ENCODE data around the gene XYLT2. TPM values are rescaled to one million over a fixed set of nuclear protein-coding genes. Genes with fewer than 3 reads are reported as not detected.
A peak's percentile ranks its signal among the peaks of the same experiment; 100 is the strongest.

Gene XYLT2
- total and polyA plus RNA-seq, 9 of the 15 experiments (the other 6 are each of a cell fraction or from before 2014, with no cell fraction given): 0.63 to 9.1 (median 4.3) TPM

DNA sequence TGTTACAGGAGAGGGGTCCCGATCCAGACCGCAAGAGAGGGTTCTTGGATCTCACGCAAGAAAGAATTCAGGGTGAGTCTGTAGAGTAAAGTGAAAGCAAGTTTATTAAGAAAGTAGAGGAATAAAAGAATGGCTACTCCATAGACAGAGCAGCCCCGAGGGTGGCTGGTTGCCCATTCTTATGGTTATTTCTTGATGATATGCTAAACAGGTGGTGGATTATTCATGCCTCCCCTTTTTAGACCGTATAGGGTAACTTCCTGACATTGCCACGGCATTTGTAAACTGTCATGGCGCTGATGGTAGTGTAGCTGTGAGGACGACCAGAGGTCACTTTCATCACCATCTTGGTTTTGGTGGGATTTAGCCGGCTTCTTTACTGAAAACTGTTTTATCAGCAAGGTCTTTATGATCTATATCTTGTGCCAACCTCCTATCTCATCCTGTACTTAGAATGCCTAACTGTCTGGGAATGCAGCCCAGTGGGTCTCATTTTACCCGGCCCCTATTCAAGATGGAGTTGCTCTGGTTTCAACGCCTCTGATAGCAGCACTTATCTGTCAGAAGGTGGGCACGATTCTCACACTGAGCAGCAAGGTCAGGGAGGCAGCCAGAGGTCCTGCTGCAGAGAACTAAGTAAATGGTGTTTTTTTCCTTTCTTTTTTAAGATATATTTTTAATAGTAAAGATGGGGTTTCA is 26.5 kb upstream of the XYLT2 start (continued):
- TF ChIP-seq, protein P1, sequence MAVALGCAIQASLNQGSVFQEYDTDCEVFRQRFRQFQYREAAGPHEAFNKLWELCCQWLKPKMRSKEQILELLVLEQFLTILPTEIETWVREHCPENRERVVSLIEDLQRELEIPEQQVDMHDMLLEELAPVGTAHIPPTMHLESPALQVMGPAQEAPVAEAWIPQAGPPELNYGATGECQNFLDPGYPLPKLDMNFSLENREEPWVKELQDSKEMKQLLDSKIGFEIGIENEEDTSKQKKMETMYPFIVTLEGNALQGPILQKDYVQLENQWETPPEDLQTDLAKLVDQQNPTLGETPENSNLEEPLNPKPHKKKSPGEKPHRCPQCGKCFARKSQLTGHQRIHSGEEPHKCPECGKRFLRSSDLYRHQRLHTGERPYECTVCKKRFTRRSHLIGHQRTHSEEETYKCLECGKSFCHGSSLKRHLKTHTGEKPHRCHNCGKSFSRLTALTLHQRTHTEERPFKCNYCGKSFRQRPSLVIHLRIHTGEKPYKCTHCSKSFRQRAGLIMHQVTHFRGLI (CRISPR knock-in tag; IDR thresholded peaks at IDR 0.05): peak; percentile 89
- TF ChIP-seq, protein P2, sequence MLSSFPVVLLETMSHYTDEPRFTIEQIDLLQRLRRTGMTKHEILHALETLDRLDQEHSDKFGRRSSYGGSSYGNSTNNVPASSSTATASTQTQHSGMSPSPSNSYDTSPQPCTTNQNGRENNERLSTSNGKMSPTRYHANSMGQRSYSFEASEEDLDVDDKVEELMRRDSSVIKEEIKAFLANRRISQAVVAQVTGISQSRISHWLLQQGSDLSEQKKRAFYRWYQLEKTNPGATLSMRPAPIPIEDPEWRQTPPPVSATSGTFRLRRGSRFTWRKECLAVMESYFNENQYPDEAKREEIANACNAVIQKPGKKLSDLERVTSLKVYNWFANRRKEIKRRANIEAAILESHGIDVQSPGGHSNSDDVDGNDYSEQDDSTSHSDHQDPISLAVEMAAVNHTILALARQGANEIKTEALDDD (IDR thresholded peaks at IDR 0.05): no peak
- TF ChIP-seq ZNF253 (CRISPR knock-in tag; conservative IDR thresholded peaks at IDR 0.05) (no peak), ZNF175 (CRISPR knock-in tag; IDR thresholded peaks at IDR 0.05; ENCODE audit: low read depth) (peak; percentile 94), HIVEP1 (CRISPR knock-in tag; IDR thresholded peaks at IDR 0.05) (peak; percentile 90), CXXC5 (CRISPR knock-in tag; IDR thresholded peaks at IDR 0.05) (peak; percentile 52; the same call in 1 of the 2 replicates), ARHGAP35 (IDR thresholded peaks at IDR 0.05; ENCODE audit: partially characterized antibody) (no peak), ELF1 (tag; IDR thresholded peaks at IDR 0.05) (no peak), LCOR (CRISPR knock-in tag; IDR thresholded peaks at IDR 0.05) (no peak), BRD9 (IDR thresholded peaks at IDR 0.05; ENCODE audit: low read depth, partially characterized antibody) (no peak), SMAD2 (IDR thresholded peaks at IDR 0.05; ENCODE audit: low read depth, low read length) (no peak)
- TF ChIP-seq, protein P3, sequence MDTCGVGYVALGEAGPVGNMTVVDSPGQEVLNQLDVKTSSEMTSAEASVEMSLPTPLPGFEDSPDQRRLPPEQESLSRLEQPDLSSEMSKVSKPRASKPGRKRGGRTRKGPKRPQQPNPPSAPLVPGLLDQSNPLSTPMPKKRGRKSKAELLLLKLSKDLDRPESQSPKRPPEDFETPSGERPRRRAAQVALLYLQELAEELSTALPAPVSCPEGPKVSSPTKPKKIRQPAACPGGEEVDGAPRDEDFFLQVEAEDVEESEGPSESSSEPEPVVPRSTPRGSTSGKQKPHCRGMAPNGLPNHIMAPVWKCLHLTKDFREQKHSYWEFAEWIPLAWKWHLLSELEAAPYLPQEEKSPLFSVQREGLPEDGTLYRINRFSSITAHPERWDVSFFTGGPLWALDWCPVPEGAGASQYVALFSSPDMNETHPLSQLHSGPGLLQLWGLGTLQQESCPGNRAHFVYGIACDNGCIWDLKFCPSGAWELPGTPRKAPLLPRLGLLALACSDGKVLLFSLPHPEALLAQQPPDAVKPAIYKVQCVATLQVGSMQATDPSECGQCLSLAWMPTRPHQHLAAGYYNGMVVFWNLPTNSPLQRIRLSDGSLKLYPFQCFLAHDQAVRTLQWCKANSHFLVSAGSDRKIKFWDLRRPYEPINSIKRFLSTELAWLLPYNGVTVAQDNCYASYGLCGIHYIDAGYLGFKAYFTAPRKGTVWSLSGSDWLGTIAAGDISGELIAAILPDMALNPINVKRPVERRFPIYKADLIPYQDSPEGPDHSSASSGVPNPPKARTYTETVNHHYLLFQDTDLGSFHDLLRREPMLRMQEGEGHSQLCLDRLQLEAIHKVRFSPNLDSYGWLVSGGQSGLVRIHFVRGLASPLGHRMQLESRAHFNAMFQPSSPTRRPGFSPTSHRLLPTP (IDR thresholded peaks at IDR 0.05; ENCODE audit: borderline replicate concordance, extremely low read depth, insufficient read length): no peak
- TF ChIP-seq, protein P4, sequence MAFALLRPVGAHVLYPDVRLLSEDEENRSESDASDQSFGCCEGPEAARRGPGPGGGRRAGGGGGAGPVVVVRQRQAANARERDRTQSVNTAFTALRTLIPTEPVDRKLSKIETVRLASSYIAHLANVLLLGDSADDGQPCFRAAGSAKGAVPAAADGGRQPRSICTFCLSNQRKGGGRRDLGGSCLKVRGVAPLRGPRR (CRISPR knock-in tag; IDR thresholded peaks at IDR 0.05): no peak
- TF ChIP-seq, protein P5, sequence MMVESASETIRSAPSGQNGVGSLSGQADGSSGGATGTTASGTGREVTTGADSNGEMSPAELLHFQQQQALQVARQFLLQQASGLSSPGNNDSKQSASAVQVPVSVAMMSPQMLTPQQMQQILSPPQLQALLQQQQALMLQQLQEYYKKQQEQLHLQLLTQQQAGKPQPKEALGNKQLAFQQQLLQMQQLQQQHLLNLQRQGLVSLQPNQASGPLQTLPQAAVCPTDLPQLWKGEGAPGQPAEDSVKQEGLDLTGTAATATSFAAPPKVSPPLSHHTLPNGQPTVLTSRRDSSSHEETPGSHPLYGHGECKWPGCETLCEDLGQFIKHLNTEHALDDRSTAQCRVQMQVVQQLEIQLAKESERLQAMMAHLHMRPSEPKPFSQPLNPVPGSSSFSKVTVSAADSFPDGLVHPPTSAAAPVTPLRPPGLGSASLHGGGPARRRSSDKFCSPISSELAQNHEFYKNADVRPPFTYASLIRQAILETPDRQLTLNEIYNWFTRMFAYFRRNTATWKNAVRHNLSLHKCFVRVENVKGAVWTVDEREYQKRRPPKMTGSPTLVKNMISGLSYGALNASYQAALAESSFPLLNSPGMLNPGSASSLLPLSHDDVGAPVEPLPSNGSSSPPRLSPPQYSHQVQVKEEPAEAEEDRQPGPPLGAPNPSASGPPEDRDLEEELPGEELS (CRISPR knock-in tag; IDR thresholded peaks at IDR 0.05; ENCODE audit: borderline replicate concordance): no peak
- TF ChIP-seq, protein P6, sequence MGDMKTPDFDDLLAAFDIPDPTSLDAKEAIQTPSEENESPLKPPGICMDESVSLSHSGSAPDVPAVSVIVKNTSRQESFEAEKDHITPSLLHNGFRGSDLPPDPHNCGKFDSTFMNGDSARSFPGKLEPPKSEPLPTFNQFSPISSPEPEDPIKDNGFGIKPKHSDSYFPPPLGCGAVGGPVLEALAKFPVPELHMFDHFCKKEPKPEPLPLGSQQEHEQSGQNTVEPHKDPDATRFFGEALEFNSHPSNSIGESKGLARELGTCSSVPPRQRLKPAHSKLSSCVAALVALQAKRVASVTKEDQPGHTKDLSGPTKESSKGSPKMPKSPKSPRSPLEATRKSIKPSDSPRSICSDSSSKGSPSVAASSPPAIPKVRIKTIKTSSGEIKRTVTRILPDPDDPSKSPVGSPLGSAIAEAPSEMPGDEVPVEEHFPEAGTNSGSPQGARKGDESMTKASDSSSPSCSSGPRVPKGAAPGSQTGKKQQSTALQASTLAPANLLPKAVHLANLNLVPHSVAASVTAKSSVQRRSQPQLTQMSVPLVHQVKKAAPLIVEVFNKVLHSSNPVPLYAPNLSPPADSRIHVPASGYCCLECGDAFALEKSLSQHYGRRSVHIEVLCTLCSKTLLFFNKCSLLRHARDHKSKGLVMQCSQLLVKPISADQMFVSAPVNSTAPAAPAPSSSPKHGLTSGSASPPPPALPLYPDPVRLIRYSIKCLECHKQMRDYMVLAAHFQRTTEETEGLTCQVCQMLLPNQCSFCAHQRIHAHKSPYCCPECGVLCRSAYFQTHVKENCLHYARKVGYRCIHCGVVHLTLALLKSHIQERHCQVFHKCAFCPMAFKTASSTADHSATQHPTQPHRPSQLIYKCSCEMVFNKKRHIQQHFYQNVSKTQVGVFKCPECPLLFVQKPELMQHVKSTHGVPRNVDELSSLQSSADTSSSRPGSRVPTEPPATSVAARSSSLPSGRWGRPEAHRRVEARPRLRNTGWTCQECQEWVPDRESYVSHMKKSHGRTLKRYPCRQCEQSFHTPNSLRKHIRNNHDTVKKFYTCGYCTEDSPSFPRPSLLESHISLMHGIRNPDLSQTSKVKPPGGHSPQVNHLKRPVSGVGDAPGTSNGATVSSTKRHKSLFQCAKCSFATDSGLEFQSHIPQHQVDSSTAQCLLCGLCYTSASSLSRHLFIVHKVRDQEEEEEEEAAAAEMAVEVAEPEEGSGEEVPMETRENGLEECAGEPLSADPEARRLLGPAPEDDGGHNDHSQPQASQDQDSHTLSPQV (IDR thresholded peaks at IDR 0.05): peak; percentile 93

Measured in K562 (cell line).